ENCODE results near the gene GRPEL1.

- TF ChIP-seq, protein P1, sequence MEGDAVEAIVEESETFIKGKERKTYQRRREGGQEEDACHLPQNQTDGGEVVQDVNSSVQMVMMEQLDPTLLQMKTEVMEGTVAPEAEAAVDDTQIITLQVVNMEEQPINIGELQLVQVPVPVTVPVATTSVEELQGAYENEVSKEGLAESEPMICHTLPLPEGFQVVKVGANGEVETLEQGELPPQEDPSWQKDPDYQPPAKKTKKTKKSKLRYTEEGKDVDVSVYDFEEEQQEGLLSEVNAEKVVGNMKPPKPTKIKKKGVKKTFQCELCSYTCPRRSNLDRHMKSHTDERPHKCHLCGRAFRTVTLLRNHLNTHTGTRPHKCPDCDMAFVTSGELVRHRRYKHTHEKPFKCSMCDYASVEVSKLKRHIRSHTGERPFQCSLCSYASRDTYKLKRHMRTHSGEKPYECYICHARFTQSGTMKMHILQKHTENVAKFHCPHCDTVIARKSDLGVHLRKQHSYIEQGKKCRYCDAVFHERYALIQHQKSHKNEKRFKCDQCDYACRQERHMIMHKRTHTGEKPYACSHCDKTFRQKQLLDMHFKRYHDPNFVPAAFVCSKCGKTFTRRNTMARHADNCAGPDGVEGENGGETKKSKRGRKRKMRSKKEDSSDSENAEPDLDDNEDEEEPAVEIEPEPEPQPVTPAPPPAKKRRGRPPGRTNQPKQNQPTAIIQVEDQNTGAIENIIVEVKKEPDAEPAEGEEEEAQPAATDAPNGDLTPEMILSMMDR (IDR thresholded peaks at IDR 0.05; ENCODE audit: poor library complexity): no peak
- TF ChIP-seq EZH2 (IDR thresholded peaks at IDR 0.05; ENCODE audit: borderline replicate concordance): no peak
Observed at GRCh38 chr4:7095611-7096155, 27.8 kb upstream of the GRPEL1 start.

Data from hepatocyte (in vitro differentiated cells).